Calu3 (cell line): ENCODE measurements around the gene TASL. TPM values are rescaled to one million over a fixed set of nuclear protein-coding genes. Genes with fewer than 3 reads are reported as not detected.
"Not testable (repeated sequence)": the region's sequence is repeated elsewhere in the genome, so short reads cannot be mapped to it uniquely, and the experiment has no call there.

Experiments
- BruUV-seq: library from RNA; stranded (reverse); fragments of 400-500 nt; replicated peaks from 2 replicates; lab custom pipeline; 2021; lab: Mats Ljungman, UMichigan
- CTCF ChIA-PET: fragments of 300-600 bp; sonication (Branson Sonifier 250); formaldehyde crosslinking; loops from one replicate; lab custom pipeline; 2022; ENCODE audit warnings: antibody characterized with exemption; lab: Charles Lee
- DNase-seq: peaks from one replicate; pipeline ENCODE4 v3.0.0; 2022
- H3K27ac Mint-ChIP-seq: one replicate; pipeline ENCODE4 v1.8.0; 2022; ENCODE audit warnings: mixed read lengths; ENCODE audit not compliant: unreplicated experiment
- H3K27me3 Mint-ChIP-seq: one replicate; pipeline ENCODE4 v1.8.0; 2022; ENCODE audit warnings: mixed read lengths; ENCODE audit not compliant: unreplicated experiment
- H3K36me3 Mint-ChIP-seq: one replicate; pipeline ENCODE4 v1.8.0; 2022; ENCODE audit warnings: mild to moderate bottlenecking, moderate library complexity, mixed read lengths; ENCODE audit not compliant: insufficient read depth, unreplicated experiment
- H3K4me1 Mint-ChIP-seq: one replicate; pipeline ENCODE4 v1.8.0; 2022; ENCODE audit warnings: mild to moderate bottlenecking, low read depth, mixed read lengths; ENCODE audit not compliant: unreplicated experiment
- H3K4me3 Mint-ChIP-seq: one replicate; pipeline ENCODE4 v1.8.0; 2022; ENCODE audit warnings: mild to moderate bottlenecking, low read depth, moderate library complexity, mixed read lengths; ENCODE audit not compliant: unreplicated experiment
- H3K9me3 Mint-ChIP-seq: one replicate; pipeline ENCODE4 v1.8.0; 2022; ENCODE audit warnings: low read depth, mixed read lengths; ENCODE audit not compliant: unreplicated experiment
- intact Hi-C: fragments of 100-400 bp; cut with micrococcal nuclease; formaldehyde crosslinking; loops from one replicate; pipeline ENCODE4 v1.10.0; 2022; ENCODE audit not compliant: unreplicated experiment
- total RNA-seq: library from RNA; stranded (reverse); gene quantifications from 2 replicates; pipeline ENCODE4 v1.2.3, GENCODE V29; 2022
- TF ChIP-seq, protein P1 (sequence below): fragments of 200-600 bp; IDR thresholded peaks from one replicate; pipeline ENCODE4 v1.8.0; 2022; ENCODE audit warnings: antibody characterized with exemption; ENCODE audit not compliant: unreplicated experiment

Gene TASL
- total RNA-seq, 1 experiment from 2014 or later: not detected

DNA sequence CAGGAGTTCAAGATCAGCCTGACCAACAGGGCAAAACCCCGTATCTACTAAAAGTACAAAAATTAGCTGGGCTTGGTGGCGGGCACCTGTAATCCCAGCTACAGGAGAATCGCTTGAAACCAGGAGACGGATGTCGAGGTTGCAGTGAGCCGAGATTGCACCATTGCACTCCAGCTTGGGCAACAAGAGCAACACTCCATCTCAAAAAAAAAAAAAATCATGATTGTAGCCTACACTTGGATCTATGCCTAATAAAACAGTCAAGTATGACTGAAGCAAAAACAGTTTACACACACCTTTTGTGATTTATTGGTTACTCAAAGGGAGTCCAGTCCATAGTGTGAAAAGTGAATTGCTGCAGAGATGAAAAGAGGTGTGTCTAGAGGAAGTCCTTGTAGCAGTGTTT, 34.7 kb upstream of the TASL start:
- Mint-ChIP-seq H3K4me3 (no peak overlapping the region), H3K36me3 (no peaks in the 10 kb centered on the region), H3K9me3 (no peaks in the 10 kb centered on the region), H3K27ac (no peak overlapping the region), H3K4me1 (no peaks in the 10 kb centered on the region), H3K27me3 (no peaks in the 10 kb centered on the region)
- CTCF ChIA-PET: no interaction called here
- BruUV-seq: no TSS peak
- intact Hi-C loops: no loop called here
- TF ChIP-seq, protein P1, sequence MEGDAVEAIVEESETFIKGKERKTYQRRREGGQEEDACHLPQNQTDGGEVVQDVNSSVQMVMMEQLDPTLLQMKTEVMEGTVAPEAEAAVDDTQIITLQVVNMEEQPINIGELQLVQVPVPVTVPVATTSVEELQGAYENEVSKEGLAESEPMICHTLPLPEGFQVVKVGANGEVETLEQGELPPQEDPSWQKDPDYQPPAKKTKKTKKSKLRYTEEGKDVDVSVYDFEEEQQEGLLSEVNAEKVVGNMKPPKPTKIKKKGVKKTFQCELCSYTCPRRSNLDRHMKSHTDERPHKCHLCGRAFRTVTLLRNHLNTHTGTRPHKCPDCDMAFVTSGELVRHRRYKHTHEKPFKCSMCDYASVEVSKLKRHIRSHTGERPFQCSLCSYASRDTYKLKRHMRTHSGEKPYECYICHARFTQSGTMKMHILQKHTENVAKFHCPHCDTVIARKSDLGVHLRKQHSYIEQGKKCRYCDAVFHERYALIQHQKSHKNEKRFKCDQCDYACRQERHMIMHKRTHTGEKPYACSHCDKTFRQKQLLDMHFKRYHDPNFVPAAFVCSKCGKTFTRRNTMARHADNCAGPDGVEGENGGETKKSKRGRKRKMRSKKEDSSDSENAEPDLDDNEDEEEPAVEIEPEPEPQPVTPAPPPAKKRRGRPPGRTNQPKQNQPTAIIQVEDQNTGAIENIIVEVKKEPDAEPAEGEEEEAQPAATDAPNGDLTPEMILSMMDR: no peak
- no peak for DNase-seq

DNA sequence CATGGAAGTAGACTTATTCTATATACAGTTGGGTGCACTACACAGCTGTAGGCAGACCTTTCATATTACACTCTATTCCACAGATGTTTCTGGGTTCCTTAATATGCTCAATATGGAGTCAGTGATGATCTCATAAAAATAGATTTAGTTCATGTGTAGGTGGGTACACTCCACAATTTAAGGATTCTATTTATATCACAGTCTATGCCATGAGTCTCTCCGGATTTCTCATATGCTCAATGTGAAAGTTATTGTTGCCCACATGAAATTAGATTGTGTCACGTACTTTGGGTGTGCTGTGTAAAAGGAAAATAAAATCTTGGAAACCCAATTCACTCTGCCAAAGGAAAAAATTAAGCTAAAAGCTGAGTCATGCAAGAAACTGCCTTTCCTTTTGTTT, 32.5 kb upstream of the TASL start:
- Mint-ChIP-seq H3K4me3 (no peak overlapping the region), H3K27me3 (no peaks in the 10 kb centered on the region), H3K36me3 (no peaks in the 10 kb centered on the region), H3K27ac (no peak overlapping the region), H3K4me1 (no peaks in the 10 kb centered on the region), H3K9me3 (no peaks in the 10 kb centered on the region)
- TF ChIP-seq, protein P1: no peak
- DNase-seq: no peak
- BruUV-seq: no TSS peak
- intact Hi-C loops: no loop called here
- CTCF ChIA-PET: no interaction called here

DNA sequence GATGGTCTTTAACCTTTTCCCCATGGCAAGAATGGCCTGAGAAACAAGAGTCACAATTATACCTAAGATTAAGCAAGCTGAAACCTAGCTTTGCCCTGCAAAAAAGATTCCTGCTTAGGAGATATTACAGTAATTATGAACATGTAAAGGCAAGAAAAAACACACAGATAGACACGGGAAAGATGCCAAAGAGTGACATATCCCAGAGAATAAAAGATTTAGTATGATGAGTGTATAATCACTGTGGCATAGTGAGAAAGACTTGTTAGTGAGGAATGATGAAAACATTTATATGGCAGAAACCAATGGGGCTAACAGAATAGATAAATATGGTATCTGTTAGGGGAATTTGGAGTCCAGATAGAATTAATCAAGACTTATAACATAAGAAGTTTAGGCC, 29.6 kb upstream of the TASL start:
- no TSS peak for BruUV-seq
- intact Hi-C loops: no loop called here
- DNase-seq: no peak

DNA sequence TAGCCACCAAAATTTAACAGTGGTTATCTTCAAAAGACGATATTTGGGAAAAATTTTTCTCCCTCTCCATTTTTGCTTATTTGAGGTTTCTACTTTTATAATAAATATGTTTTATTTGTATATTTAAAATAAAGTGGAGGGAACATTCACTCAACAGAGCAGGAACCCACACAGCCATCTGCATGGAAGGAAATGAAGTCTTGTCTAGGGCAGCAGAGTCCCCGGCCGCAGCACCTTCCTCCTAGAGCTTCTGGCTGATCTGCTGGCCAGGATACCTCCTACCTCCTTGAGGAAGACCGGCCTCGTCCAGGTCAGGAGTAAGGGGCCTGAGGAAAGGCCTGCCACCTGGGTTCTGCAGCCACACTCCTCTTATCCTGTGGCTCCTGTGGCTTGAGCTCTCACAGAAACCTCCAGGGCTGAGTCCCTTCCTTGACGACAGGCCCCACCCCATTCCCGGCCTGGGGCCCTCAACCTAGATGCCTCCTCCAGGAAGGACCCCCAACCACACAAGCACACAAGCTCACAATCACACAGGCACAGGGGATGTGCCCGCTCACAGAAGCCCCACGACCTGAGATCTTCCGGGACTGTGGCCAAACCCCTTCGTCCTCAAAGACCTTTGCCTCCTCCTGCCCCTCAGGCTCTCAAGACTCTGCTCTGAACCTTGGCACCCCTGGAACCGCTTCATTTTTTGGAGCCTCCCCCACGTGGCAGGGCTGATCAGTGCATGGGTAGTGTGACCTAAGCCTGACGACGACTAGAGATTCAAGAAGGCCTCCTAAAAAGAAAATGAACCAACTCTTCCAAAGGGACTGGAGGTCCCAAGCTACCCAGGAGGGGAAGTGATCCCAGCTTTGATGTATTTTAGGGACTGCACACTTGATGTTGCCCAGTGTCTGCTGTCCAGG, 23.0 kb upstream of the TASL start:
- DNase-seq, H3K4me3 Mint-ChIP-seq, BruUV-seq, H3K27ac Mint-ChIP-seq, intact Hi-C loops, H3K36me3 Mint-ChIP-seq, H3K9me3 Mint-ChIP-seq, H3K27me3 Mint-ChIP-seq, CTCF ChIA-PET: not testable (repeated sequence)
- H3K4me1 Mint-ChIP-seq: peaks cover 22% of the 10 kb centered on the region

More for the DNA sequence above, 29.6 kb upstream of the TASL start:
- no peaks in the 10 kb centered on the region for H3K36me3 Mint-ChIP-seq
- no peak overlapping the region for H3K27ac Mint-ChIP-seq
- H3K27me3 Mint-ChIP-seq: no peaks in the 10 kb centered on the region
- H3K4me1 Mint-ChIP-seq: peaks cover 8% of the 10 kb centered on the region
- no peaks in the 10 kb centered on the region for H3K9me3 Mint-ChIP-seq
- TF ChIP-seq, protein P1: no peak
- CTCF ChIA-PET: no interaction called here
- H3K4me3 Mint-ChIP-seq: no peak overlapping the region
